Central memory CD4-positive, alpha-beta T cell (primary cell): ENCODE results near the gene ASAP2.
"Not testable (repeated sequence)": the region's sequence is repeated elsewhere in the genome, so short reads cannot be mapped to it uniquely, and the experiment has no call there.

Source experiments
- DNase-seq: peaks from one replicate; pipeline ENCODE4 v3.0.0; 2022

The ASAP2 gene

DNA sequence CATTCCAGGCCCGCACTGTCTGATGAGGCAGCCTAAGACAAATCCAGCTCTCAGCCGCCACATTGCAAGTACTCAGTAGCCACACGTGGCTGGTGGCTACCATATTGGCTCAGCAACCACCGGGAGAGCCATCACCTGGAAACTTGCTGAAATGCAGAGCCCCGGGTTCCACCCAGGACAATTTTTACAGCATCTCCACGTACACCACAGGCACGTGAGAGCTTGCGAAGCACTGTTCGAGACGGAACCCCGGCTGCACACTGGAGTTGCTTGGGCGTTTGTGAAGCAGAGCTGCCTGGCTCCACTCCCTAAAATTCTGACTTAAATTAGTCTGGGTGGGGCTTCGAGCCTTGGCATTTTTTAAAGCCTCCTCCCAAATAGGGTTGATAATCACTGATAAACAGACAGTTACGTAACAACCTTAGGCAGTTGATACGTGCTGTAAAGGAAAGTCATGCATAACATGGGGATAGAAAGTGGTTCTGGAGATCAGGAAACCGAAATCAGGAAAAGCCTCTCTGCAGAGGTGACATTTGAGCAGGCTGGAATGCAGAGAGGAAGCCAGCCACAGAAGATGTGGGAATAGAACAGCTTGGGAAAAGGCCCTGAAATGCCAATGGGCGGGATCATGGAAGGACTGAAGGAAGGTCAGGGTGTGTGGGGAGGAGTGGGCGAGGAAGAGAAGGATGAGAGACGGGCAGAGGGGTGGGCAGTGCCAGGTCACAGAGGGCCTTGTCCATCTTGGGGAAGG, 6.2 kb downstream of the ASAP2 start:
- no peak for DNase-seq

DNA sequence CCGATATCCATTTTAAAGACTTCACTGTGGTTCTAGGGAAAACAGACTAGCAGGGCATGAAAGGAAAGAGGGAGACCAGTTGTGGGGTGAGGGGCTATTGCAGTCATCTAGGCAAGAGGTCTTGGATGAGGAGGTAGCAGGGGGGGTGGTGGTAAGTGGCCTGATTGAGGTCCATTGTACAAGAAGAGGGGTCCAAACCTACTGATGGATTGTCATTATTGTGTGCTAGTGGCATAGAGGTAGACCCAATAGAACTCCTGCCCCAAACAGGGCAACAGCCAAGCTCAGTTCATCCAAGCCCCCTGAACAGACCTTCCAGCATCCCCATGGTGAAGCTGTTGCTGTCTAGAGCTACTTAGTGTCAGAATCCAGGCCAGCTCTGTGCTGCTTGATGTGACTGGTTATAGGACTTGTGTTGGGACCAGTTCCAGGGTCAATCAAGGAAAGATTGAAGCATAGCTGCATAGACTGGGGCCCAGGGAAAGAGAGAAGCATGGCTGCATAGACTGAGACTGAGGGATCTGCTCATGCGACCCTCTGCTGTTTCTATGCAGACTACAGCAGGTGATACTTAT, 7.0 kb downstream of the ASAP2 start:
- no peak for DNase-seq

DNA sequence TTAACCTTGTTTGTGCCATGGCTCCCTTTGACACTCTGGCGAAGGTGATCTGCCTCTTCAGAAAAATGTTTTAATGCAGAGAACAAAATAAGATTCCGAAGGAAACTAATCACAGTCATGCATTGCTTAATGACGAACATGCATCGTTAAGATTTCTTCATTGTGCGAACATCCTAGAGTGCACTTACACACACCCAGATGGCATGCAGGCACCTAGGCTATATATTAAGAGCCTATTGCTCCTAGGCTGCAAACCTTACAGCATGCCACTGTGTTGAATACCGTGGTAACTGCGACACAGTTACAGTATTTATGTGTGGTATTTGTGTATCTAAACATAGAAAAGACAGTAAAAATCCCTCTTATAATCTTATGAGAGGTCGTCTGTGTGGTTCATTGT, 8.3 kb downstream of the ASAP2 start:
- no peak for DNase-seq

DNA sequence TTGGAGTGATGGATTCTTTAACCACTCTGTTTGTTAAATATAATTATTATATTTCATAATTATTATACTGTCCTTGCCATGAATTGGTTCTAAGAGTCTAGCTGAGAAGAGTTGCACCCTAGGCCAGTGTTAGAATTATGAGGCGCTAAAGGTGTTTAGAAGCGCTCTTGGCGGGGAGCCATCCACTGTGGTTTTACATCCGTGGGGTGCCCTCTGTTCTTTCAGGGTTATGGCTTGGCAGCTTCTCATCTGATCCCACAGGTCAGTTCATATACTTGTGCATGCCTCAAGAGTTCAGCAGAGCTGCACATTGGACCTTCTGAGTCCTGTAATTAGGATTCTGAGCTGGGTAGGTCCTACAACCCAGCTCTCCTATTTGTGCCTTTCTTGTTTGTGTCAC, 9.1 kb downstream of the ASAP2 start:
- DNase-seq: no peak

DNA sequence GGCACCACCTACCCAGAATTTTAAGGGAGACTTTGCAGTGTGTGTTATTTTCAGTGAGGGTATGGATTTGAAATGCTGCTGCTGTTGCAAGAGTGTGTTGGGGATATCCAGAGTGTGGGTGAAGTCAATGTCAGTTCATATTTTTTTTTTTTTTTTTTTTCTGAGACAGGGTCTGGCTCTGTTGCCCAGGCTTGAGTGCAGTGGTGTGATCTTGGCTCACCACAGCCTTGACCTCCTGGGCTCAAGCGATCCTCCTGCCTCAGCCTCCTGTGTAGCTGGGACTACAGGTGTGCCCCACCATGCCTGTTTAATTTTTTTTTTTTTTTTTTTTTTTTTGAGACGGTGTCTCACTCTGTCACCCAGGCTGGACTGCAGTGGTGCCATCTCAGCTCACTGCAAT, 9.5 kb downstream of the ASAP2 start:
- DNase-seq: not testable (repeated sequence)

DNA sequence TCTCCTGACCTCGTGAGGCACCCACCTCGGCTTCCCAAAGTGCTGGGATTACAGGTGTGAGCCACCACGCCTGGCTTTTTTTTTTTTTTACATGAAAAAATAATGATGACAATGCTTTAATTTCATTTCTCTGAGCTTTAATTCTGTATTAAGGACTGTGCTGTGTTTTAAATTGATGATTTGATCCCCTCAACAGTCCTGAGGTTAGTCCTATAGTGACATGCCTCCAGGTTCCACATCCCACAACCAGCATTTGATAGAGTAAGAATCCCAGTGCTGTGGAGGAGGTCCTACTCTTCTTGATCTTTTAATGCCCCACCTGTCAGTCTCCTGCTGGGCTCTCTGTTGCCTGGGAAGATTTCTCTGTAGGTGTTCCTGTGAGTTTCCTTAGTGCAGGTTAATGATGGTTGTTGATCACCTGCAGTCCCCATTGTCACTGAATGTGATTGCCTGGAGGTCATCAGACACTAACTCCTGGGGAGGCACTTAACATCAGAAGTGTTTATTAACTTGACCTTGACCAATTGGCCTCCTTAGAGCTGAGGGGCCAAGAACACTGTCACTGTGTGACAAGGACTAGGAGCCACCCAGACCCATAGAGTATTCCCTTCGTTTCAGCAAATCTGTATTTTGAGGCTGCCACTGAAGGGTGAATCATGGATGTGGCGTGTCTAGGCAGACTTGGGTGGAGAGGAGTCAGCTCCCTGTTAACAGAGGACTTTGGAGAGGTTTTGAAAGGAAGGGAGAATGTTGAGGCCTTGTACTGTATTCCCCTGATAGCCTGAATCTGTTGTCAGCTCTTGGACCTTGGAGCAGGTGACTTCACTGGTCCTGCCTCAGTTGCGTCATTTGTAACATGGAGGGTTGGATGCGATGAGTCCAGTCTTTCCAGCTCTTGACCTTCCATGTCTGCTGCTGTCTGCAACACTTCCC, 11.5 kb downstream of the ASAP2 start:
- no peak for DNase-seq

DNA sequence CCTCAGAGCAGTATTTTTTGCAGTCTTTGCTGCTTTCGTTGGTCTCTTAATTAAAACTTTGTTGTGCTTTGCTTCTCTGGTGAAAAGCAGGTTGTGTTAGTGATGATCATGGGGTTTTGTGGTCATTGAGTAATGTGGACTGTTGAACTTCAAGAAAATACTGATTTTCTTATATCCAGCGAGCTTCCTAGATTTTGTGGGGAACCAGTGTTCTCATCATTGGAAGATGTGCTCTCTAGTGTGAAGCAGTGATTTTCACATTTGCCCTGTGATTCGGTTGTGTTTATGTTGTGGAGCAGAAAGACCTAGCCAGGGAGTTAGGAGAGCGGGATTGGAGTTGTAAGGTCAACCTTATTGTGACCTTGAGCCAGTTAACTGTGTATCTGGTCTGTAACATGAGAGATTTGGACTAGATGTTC, 12.4 kb downstream of the ASAP2 start:
- DNase-seq: no peak

DNA sequence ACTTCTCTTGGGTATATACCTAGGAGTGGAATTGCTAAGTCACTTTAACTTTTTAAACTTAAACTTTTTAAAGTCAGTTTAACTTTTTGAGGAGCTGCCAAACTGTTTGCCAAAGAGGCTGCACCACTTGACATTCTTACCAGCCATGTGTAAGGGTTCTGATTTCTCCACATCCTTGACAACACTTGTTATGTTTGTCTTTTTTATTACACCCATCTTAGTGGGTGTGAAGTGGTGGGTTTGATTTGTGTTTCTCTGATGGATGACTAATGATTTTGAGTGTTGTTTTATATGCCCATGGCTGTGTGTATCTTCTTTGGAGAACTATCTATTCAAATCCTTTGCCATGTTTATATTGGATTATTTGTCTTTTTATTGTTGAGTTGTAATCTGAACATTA, 13.6 kb downstream of the ASAP2 start:
- no peak for DNase-seq

DNA sequence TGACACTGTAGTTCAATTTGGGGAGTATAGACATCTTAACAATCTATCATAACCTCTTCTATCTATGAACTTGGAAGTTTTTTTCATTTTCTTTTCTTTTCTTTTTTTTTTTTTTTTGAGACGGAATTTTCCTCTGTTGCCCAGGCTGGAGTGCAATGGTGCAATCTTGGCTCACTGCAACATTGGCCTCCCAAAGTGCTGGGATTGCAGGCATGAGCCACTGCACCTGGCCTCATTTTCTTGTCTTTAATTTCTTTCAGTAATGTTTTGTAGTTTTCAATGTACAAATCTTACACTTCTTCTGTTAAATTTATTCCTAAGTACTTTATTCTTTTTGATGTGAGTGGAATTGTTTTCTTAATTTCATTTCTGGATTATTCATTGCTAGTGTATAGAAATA, 14.6 kb downstream of the ASAP2 start:
- no peak for DNase-seq

DNA sequence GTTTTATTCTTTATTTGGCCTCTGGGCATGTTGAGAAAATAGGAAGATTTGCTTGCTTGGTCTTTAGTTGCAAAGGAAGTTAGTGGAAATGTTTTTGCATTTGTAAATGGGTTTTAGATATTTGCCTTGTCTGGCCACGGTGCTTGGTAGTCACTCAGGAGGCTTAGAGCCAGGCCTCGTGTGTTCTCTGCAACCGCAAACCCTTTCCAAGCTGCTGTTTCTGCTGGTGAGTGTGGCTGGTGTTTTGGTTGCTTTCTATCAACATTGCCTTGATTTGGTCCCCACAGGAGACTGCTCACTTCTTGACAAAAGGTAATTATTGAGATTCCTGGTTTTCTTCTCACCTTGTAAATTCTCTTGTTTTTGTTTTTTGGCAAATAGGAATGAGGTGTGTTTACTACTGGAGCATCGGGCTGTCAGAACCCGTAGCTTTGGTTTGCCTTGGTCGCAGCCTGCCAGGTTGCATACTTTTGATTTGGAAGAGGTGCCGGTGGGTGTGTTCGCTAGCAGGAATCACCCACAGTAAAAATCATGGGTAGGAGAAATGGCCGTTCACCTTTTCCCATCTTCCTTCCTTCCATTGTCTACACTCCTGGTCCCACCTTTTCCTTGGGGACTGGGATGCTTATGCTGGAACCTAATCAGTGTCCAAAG, 15.8 kb downstream of the ASAP2 start:
- DNase-seq: no peak

DNA sequence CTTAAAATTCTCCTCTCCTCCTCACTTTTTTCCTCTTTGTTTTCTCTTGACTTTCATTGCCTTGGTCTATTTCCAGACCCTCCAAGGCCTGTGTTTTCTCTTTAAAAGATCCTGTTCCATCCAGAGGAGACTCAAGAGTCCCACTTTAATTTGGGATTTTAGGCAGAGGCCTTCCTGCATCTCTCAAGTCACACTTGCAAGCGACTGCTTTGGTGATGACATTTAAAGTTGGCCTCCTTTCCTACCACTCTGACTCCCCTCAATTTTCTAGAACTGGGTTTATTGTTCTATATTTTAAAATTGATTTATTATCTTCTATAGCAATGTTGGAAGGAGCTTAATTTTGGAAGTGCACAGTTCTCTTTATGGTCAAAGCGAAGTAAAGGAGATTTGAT, 16.3 kb downstream of the ASAP2 start:
- no peak for DNase-seq

DNA sequence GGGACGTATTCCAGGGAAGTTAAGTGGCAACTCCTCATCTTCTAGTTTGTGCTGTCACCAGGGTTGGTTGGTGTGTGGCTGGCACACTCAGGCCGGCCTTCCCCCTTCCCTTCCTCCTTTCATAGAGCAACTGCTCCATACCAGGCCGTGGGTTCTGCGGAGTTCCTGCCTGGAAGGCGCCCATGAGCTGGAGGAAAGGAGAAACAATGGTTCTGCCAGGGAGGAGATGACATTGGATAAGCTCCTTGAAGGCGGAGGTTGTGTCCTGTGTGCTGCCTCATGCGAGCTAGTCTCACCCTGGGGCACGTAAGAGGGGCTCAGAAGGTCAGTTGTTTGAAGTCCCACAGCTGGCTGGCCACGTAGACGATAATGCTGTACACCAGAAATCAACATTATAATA, 19.2 kb downstream of the ASAP2 start:
- DNase-seq: no peak

DNA sequence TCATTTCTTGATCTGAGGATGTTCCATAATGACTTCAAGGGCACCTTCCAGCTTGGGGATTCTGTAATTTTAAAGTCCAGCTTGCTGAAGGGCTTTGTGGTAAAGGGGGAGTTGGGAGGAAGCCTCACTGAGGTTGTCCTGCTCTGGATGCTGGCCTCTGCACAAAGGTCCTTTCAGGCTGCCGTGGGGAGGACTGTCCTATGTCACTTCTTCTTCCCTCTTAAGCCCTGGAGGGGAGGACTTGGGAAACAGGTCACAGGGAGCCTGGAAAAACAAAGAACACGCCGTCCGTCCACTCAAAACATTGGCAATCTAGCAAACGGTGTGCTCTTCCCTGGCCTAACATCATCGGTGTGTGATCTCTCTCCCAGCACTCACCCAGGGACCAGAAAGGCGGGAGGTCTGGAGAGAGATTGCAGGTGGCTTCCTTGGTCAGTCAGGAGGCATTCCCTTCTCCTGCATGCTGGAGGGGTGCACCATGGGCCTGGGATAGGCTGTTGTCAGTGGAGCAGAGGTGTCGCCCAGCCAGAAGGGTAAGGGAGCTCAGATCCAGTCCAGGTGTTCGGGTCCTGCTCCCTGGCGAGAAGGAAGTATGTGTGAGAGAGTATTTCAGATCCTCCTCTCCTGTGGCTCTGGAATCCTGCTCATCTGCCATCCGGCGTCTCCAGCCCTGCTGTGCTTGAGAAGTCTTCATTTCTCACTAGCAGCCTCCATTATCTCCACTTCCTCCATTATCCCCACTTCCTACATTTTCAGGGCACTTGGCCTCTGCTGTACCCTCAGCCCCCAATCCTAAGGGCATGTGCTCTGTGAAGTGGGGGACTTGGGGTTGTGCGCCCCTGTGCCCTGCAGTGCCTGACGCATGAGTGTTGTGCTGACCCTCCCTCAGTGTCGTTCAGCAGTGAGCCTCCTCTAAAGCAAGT, 20.1 kb downstream of the ASAP2 start:
- no peak for DNase-seq

DNA sequence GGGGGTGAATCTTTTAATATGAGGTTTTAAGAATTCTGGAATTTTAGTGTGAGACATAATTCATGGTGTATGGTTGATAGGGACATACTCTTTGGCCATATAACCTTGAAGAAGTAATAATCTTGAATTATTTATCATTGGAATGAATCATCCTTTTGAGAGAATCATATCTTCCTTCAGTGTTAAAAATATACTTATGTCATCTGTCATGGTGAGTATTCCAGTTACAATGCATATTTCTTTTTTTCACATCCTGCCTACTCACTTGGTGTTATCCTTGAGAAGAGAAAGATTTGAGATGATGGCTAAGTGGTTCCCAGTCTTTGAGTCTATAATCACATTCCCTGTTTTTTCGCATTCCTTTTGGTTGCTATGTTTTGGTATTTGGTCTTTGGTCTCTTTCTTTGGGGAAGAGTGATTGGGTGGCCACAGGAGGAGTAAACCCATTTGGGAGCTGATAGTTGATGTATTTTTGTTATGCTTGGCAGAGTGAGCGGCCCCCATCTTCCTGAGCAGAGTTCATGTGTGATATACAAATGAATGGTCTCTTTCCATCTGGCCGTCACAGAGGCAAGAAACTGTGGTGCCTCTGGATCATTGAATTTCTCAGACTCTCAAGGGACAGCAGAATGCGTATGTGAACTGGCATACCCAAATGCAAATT, 21.6 kb downstream of the ASAP2 start:
- no peak for DNase-seq

DNA sequence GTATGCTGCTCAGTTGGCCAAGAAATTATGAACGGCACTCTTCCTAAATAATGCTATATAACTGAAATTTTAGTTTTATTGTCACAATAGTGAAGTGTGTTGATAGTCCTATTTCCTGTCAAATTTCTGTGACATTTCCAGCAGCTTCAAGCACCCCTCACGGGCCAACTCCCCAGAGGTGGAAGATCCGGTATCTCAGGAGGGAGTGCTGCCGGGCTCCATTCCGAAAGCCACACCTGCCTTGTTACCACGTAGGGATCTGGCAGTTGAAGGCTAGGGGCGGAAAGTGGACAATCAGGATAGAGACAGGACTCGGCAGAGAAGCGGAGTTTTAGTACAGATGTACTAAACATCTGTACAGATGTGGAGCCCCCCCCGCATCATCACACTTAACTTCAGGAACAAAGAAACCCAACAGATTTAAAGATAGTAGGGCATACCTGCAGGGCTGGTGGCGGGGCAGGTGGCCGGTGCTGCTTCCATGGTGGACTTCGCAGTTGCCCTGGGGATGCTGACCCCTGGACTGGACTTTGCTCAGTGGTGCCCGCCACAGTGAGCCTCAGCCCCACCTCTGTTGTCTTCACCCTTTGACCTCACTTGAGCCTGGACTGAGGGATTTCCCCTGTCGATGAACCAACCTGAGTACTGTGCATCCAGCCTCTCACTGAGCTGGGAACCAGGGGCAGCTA, 22.3 kb downstream of the ASAP2 start:
- no peak for DNase-seq

DNA sequence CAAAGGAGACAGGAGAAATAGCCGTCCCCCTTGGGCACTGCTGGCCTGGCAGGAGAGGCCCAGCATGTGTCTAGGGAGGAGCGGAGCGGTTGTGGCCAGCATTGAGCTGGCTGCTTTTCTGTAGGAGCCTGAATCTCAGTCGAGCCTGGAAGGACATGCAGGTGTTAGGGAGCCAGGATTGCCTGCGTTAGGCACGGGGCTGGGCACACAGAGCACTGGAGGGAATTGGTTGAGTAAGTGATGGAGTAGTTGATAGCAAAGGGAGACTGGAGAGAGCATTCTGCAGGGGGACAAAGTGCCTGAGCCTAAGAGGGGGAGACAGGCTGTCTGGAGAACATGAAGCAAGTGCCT, 22.8 kb downstream of the ASAP2 start:
- no peak for DNase-seq

DNA sequence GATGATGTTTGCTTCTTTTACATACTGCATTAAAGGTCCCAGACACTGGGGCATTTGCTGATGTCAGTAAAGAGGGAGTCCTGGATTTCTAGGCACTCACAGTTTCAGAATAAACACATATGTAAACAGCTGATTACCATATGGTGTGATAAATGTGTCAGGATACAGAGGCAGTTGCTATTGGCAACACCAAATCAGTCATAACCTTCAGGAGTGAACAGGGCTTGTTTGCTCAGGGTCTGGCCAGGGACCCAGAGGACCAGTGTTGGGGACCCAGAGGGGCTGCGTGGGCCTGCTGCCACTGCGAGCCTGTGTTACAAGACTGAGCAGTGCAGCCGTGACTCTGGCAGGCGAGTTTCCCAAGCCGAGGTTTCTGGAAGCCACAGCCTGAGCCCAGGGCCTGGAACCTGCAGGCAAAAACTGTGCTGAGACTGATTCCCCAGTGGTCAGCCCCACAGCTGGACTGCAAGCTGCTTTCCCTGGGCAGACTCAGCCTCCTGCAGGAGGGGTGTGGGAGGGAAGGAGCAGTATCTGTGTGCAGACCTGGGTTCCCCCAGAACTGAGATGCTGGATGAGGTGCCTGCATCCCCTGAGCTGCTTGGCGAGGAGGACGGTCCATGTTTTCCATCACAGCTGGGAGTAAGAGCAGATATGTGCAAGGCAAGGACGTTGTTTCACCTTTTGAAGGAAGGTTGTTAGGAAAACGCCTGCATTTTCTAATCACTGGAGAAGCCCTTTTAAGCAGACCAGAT, 23.6 kb downstream of the ASAP2 start:
- DNase-seq: no peak

DNA sequence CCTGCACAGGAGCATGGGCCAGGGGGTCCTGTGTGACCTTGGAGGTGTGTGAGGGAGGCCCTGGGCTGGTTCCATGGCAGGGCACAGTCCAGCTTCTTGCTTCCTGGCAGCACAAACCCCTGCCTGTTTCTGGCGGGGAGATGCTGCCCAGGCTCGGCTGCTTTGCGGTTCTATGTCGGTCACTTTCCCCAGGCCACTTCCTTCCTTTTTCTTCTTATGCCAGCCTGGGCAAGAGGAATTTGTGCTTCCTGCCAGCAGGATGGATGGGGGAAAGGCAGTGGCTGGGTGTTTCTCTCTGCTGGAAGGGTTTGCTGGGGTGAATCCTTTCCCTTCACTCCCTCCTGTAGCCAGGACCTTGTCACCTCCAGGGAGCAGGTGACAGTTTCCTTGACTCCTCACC, 24.3 kb downstream of the ASAP2 start:
- no peak for DNase-seq

DNA sequence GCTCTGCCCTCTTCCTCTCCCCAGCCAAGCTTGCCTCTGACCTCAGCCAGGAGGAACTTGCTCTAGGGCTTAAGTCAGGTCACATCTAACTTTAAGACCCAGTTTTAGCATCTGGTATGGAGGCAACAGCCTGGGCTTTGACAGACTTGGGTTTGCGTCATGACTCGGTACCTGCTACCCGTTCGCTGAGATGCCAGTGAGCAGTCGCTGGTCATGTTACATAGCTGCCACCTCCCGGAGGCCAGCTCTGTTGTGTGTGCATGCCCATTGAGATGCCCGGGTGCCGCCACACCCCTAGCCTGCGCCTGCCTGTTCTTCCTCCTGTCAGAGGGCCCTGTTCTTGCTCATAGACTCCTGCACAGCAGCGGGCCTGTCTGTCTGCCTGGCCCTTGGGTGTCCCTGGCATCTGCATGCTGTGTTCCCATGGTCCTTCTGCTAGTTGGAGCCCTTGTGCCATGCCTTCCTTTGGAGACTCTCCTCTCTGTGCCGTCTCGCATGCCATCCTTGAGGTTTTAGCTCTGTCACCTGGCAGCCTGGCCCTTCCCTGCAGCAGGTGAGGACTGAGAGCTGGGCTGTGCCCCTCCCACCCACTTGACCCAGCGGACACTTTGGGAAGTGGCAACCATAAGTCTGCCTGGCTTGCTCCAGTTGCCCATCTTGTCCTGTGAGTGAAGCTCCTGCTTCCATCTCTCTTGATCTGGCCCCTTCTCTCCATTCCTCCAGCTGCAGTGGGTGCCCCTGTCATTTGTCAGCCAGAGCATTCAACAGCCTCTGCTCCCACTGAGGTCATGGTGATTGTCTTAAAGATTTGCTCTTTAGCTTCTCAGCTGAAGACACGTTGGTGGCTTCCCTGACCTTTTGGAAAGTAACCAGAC, 24.9 kb downstream of the ASAP2 start:
- DNase-seq: no peak
